HepG2 (cell line): ENCODE measurements around the gene IFI35.

Experiments used
- MTA3 ChIP-seq: sonication (generic); formaldehyde crosslinking; IDR thresholded peaks from 2 replicates; pipeline ENCODE4 v1.4.0; 2020; ENCODE audit warnings: missing genetic modification reagents
- NFE2L1 ChIP-seq: sonication (generic); formaldehyde crosslinking; IDR thresholded peaks from 2 replicates; pipeline ENCODE4 v1.4.0; 2020; ENCODE audit warnings: missing genetic modification reagents, mild to moderate bottlenecking, borderline replicate concordance

DNA sequence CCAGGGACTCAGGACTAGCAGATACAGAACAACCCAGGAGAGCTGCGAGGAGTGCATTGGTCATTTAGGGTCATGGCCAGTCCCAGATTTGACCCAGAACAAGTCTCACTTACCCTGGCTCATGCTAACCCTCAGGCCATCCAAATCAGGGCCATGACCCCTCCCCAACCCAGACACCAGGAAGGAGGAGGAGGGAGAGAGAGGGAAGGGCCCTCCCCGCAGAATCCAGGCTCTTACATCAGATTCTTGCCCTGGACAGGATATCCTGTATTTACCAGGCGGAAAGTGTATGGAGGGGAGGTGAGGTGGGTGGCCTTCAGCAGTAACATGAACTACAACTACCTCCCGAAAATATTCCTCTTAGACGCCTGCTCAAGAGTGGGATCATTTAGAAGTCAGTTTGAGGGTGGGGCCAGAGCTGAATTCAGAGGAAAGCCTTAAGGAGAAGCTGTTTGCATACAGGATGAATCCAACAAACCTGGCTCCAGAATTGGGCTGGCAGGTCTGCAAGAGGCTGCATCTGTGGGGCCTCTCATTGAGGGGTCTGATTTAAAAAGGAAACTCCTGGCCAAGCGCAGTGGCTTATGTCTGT is 13.5 kb downstream of the IFI35 start:
- no peak for TF ChIP-seq MTA3 (CRISPR knock-in tag)
- no peak for TF ChIP-seq NFE2L1 (CRISPR knock-in tag)
